ENCODE measurements around the gene TTC12.

- TF ChIP-seq, protein P1, sequence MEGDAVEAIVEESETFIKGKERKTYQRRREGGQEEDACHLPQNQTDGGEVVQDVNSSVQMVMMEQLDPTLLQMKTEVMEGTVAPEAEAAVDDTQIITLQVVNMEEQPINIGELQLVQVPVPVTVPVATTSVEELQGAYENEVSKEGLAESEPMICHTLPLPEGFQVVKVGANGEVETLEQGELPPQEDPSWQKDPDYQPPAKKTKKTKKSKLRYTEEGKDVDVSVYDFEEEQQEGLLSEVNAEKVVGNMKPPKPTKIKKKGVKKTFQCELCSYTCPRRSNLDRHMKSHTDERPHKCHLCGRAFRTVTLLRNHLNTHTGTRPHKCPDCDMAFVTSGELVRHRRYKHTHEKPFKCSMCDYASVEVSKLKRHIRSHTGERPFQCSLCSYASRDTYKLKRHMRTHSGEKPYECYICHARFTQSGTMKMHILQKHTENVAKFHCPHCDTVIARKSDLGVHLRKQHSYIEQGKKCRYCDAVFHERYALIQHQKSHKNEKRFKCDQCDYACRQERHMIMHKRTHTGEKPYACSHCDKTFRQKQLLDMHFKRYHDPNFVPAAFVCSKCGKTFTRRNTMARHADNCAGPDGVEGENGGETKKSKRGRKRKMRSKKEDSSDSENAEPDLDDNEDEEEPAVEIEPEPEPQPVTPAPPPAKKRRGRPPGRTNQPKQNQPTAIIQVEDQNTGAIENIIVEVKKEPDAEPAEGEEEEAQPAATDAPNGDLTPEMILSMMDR (IDR thresholded peaks at IDR 0.05): no peak
- no peak for TF ChIP-seq POLR2A (IDR thresholded peaks at IDR 0.05)
These were observed 26.6 kb upstream of the TTC12 start for GRCh38 chr11:113287801-113288200.

Measured in esophagus squamous epithelium (tissue), 4 donors.